ENCODE measurements around the gene HSD11B1. TPM values are rescaled to one million over a fixed set of nuclear protein-coding genes. Genes with fewer than 3 reads are reported as not detected.

HSD11B1 gene
- total RNA-seq, 1 experiment from 2014 or later, result 0.27 TPM

DNA sequence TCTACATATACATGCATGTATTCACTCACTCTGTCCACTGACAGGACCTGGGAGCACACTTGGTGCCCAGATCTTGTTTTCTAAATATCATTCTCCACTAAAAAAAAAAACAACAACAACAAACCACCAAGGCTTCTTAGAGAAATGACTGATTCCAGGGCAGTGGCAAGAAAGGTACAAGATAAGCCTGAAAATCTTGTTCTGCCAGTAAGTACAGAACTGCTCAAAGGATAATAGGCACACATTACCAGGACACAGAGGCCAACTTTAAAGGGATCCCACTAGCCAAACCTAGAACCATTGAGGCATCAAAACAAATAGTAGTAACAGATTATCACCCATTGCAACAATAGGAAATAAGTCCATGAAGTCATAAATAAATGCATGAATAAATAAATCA, 10.7 kb downstream of the HSD11B1 start:
- H2AFZ ChIP-seq (ENCODE audit: low read depth, low read length, poor library complexity, severe bottlenecking), result no peak overlapping the region
- no peaks in the 10 kb centered on the region for H3K9me3 ChIP-seq (ENCODE audit: control insufficient read depth in 1 of 2, insufficient read depth in 1 of 2, low read depth in 1 of 2, low read length in 2 of 2)
- no peak for TF ChIP-seq ZFX (IDR thresholded peaks at IDR 0.05)
- TF ChIP-seq ZNF274 (IDR thresholded peaks at IDR 0.05; ENCODE audit: low read depth, low read length), result no peak
- no peak for TF ChIP-seq CBX3 (IDR thresholded peaks at IDR 0.05; ENCODE audit: low read depth)
- no peak for TF ChIP-seq REST (IDR thresholded peaks at IDR 0.05; ENCODE audit: low read depth)
- TF ChIP-seq JUND (IDR thresholded peaks at IDR 0.05), result no peak
- no peak for TF ChIP-seq ZBTB33 (IDR thresholded peaks at IDR 0.05; ENCODE audit: extremely low read depth, insufficient replicate concordance, low read length)
- TF ChIP-seq EGR1 (IDR thresholded peaks at IDR 0.05; ENCODE audit: low read depth), result no peak
- no peak for TF ChIP-seq SP1 (IDR thresholded peaks at IDR 0.05; ENCODE audit: low read depth)
- no peak for TF ChIP-seq SRF (IDR thresholded peaks at IDR 0.05; ENCODE audit: low read depth)
- TF ChIP-seq ATF3 (IDR thresholded peaks at IDR 0.05), result no peak
- TF ChIP-seq EZH2 (IDR thresholded peaks at IDR 0.05), result no peak
- TF ChIP-seq, protein P1, sequence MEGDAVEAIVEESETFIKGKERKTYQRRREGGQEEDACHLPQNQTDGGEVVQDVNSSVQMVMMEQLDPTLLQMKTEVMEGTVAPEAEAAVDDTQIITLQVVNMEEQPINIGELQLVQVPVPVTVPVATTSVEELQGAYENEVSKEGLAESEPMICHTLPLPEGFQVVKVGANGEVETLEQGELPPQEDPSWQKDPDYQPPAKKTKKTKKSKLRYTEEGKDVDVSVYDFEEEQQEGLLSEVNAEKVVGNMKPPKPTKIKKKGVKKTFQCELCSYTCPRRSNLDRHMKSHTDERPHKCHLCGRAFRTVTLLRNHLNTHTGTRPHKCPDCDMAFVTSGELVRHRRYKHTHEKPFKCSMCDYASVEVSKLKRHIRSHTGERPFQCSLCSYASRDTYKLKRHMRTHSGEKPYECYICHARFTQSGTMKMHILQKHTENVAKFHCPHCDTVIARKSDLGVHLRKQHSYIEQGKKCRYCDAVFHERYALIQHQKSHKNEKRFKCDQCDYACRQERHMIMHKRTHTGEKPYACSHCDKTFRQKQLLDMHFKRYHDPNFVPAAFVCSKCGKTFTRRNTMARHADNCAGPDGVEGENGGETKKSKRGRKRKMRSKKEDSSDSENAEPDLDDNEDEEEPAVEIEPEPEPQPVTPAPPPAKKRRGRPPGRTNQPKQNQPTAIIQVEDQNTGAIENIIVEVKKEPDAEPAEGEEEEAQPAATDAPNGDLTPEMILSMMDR (IDR thresholded peaks at IDR 0.05 in 2 of 3, conservative IDR thresholded peaks at IDR 0.05 in 1 of 3; ENCODE audit: borderline replicate concordance in 1 of 3, insufficient read depth in 1 of 3, low read depth in 2 of 3, low read length in 2 of 3), result no peak
- TF ChIP-seq MAX (IDR thresholded peaks at IDR 0.05), result no peak
- no peak for TF ChIP-seq CEBPB (IDR thresholded peaks at IDR 0.05; ENCODE audit: low read depth)
- no peak for TF ChIP-seq YY1 (IDR thresholded peaks at IDR 0.05; ENCODE audit: extremely low read depth, insufficient replicate concordance, low read depth, low read length)
- TF ChIP-seq FOSL1 (IDR thresholded peaks at IDR 0.05; ENCODE audit: low read depth), result no peak
- no peak for TF ChIP-seq EZH2phosphoT487 (IDR thresholded peaks at IDR 0.05; ENCODE audit: borderline replicate concordance)
- no peak for TF ChIP-seq TCF7L2 (IDR thresholded peaks at IDR 0.05; ENCODE audit: borderline replicate concordance, extremely low read depth, insufficient read depth, insufficient read length)
- TF ChIP-seq POLR2A (IDR thresholded peaks at IDR 0.05; ENCODE audit: borderline replicate concordance, extremely low read depth, insufficient read depth, insufficient read length), result no peak
- no TSS peak for BruUV-seq (replicated peaks)
- ATAC-seq (no peak), DNase-seq (ENCODE audit: low read depth, low spot score) (no peak)
- no peaks in the 10 kb centered on the region for H3K36me3 ChIP-seq (ENCODE audit: control insufficient read depth in 1 of 2, insufficient read depth in 2 of 2, low read length in 2 of 2)
- H3K4me3 ChIP-seq (replicated peaks in 1 of 2; ENCODE audit: low read depth in 1 of 2, low read length in 2 of 2), result no peak overlapping the region
- RAD21 ChIA-PET (ENCODE audit: low non-redundant PET in 1 of 2, low total read pairs in 2 of 2, uncharacterized antibody in 2 of 2, unreplicated experiment in 2 of 2), result no interaction called here
- intact Hi-C loops (cut with micrococcal nuclease), result no loop called here
- CTCF ChIA-PET, result no interaction called here
- POLR2A ChIA-PET, result no interaction called here
- 0 out of 2 replicates have a peak, but pooled peaks cover 2% of the 10 kb centered on the region for H3K27me3 ChIP-seq (ENCODE audit: insufficient read depth, low read length)
- no peaks in the 10 kb centered on the region for H3K4me1 ChIP-seq (ENCODE audit: control insufficient read depth in 1 of 2, insufficient read depth in 2 of 2, low read length in 2 of 2)
- H3K79me2 ChIP-seq (ENCODE audit: insufficient read depth, low read length), result no peaks in the 10 kb centered on the region
- H3K27ac ChIP-seq (ENCODE audit: low read depth, low read length), result no peak overlapping the region
- no peaks in the 10 kb centered on the region for H3K9me2 ChIP-seq (ENCODE audit: insufficient read depth)
- no peaks in the 10 kb centered on the region for H4K20me1 ChIP-seq (ENCODE audit: insufficient read depth)
- H3K9ac ChIP-seq (ENCODE audit: low read length), result no peak overlapping the region
- H3K4me2 ChIP-seq (ENCODE audit: low read length), result no peak overlapping the region
